MM.1S (cell line): ENCODE measurements around the gene GSC2.

ENCODE experiments used
- DNase-seq: peaks from one replicate; pipeline ENCODE4 v3.0.0-alpha.2; 2015
- H2AFZ ChIP-seq: fragments of 300-600 bp; sonication (generic); 2 replicates; pipeline ENCODE4 v1.6.0; 2016; ENCODE audit warnings: antibody characterized with exemption, low read length
- H3F3A ChIP-seq: fragments of 300-600 bp; sonication (generic); 2 replicates; pipeline ENCODE4 v1.6.1; 2016; ENCODE audit warnings: mild to moderate bottlenecking, antibody characterized with exemption, low read length, moderate library complexity, mixed read lengths; ENCODE audit not compliant: insufficient read depth
- H3K27ac ChIP-seq: fragments of 300-600 bp; sonication (generic); 2 replicates; pipeline ENCODE4 v1.5.1; 2016; ENCODE audit warnings: mild to moderate bottlenecking, low read length
- H3K27me3 ChIP-seq: fragments of 300-600 bp; sonication (generic); replicated peaks from 2 replicates; pipeline ENCODE4 v1.6.0; 2016; ENCODE audit warnings: low read length; ENCODE audit not compliant: insufficient read depth
- H3K36me3 ChIP-seq: fragments of 300-600 bp; sonication (generic); replicated peaks from 2 replicates; pipeline ENCODE4 v1.6.1; 2016; ENCODE audit warnings: mild to moderate bottlenecking, low read length, mixed read lengths; ENCODE audit not compliant: insufficient read depth
- H3K4me1 ChIP-seq: fragments of 300-600 bp; sonication (generic); 2 replicates; pipeline ENCODE4 v1.6.1; 2016; ENCODE audit warnings: low read length, mixed read lengths
- H3K4me2 ChIP-seq: fragments of 300-600 bp; sonication (generic); 2 replicates; pipeline ENCODE4 v1.6.0; 2016; ENCODE audit warnings: low read depth, low read length
- H3K4me3 ChIP-seq: fragments of 300-600 bp; sonication (generic); 2 replicates; pipeline ENCODE4 v1.5.1; 2016; ENCODE audit warnings: low read length, mixed read lengths
- H3K79me2 ChIP-seq: fragments of 300-600 bp; sonication (generic); 2 replicates; pipeline ENCODE4 v1.6.1; 2016; ENCODE audit warnings: mixed run types, low read length, mixed read lengths
- H3K9ac ChIP-seq: fragments of 300-600 bp; sonication (generic); 2 replicates; pipeline ENCODE4 v1.6.1; 2016; ENCODE audit warnings: low read length, mixed read lengths
- H3K9me2 ChIP-seq: fragments of 300-600 bp; sonication (generic); replicated peaks from 2 replicates; pipeline ENCODE4 v1.6.1; 2016; ENCODE audit warnings: mild to moderate bottlenecking, low read length, mixed read lengths; ENCODE audit not compliant: insufficient read depth
- H3K9me3 ChIP-seq: fragments of 300-600 bp; sonication (generic); replicated peaks from 2 replicates; pipeline ENCODE4 v1.6.1; 2016; ENCODE audit warnings: mild to moderate bottlenecking, low read length, mixed read lengths; ENCODE audit not compliant: insufficient read depth
- H4K20me1 ChIP-seq: fragments of 300-600 bp; sonication (generic); 2 replicates; pipeline ENCODE4 v1.6.1; 2016; ENCODE audit warnings: mild to moderate bottlenecking, low read length, moderate library complexity, mixed read lengths; ENCODE audit not compliant: insufficient read depth
- EZH2 ChIP-seq: fragments of 300-600 bp; sonication (generic); optimal IDR thresholded peaks from 2 replicates; pipeline ENCODE3; 2017; ENCODE audit warnings: low read depth, mild to moderate bottlenecking, antibody characterized with exemption, low read length, mixed read lengths
- EZH2phosphoT487 ChIP-seq: fragments of 300-600 bp; sonication (generic); IDR thresholded peaks from 2 replicates; pipeline ENCODE4 v1.6.1; 2018; ENCODE audit warnings: antibody characterized with exemption, low read length
- TF ChIP-seq, protein P1 (sequence below): fragments of 300-600 bp; sonication (generic); IDR thresholded peaks from 2 replicates; pipeline ENCODE4 v1.5.1; 2016; ENCODE audit warnings: antibody characterized with exemption, low read length, mixed read lengths

GSC2 gene

GRCh38 chr22:19148417-19149046, 1.6 kb downstream of the GSC2 start:
- no peaks in the 10 kb centered on the region for H3K4me1 ChIP-seq
- no peaks in the 10 kb centered on the region for H3K9me3 ChIP-seq
- H4K20me1 ChIP-seq: no peaks in the 10 kb centered on the region
- no peak for DNase-seq
- no peak overlapping the region for H3K4me2 ChIP-seq
- TF ChIP-seq, protein P1, sequence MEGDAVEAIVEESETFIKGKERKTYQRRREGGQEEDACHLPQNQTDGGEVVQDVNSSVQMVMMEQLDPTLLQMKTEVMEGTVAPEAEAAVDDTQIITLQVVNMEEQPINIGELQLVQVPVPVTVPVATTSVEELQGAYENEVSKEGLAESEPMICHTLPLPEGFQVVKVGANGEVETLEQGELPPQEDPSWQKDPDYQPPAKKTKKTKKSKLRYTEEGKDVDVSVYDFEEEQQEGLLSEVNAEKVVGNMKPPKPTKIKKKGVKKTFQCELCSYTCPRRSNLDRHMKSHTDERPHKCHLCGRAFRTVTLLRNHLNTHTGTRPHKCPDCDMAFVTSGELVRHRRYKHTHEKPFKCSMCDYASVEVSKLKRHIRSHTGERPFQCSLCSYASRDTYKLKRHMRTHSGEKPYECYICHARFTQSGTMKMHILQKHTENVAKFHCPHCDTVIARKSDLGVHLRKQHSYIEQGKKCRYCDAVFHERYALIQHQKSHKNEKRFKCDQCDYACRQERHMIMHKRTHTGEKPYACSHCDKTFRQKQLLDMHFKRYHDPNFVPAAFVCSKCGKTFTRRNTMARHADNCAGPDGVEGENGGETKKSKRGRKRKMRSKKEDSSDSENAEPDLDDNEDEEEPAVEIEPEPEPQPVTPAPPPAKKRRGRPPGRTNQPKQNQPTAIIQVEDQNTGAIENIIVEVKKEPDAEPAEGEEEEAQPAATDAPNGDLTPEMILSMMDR: no peak
- TF ChIP-seq EZH2phosphoT487 (no peak), EZH2 (no peak)
- no peak overlapping the region for H3K9ac ChIP-seq
- no peaks in the 10 kb centered on the region for H3K36me3 ChIP-seq
- peaks cover 10% of the 10 kb centered on the region for H3K79me2 ChIP-seq
- no peak overlapping the region for H3K4me3 ChIP-seq
- H2AFZ ChIP-seq: no peak overlapping the region
- no peaks in the 10 kb centered on the region for H3F3A ChIP-seq
- H3K9me2 ChIP-seq: no peaks in the 10 kb centered on the region
- H3K27ac ChIP-seq: no peak overlapping the region
- H3K27me3 ChIP-seq: peaks cover 50% of the 10 kb centered on the region

- Histone ChIP-seq H3K9ac (no peak overlapping the region), H3K9me3 (no peaks in the 10 kb centered on the region), H2AFZ (no peak overlapping the region), H3K79me2 (peaks cover 19% of the 10 kb centered on the region), H3K9me2 (no peaks in the 10 kb centered on the region), H3K36me3 (no peaks in the 10 kb centered on the region), H3K27me3 (peaks cover 41% of the 10 kb centered on the region), H3F3A (no peaks in the 10 kb centered on the region), H3K27ac (no peak overlapping the region), H4K20me1 (no peaks in the 10 kb centered on the region), H3K4me3 (no peak overlapping the region), H3K4me1 (no peaks in the 10 kb centered on the region), H3K4me2 (no peak overlapping the region)
- TF ChIP-seq EZH2phosphoT487 (no peak), EZH2 (no peak)
- TF ChIP-seq, protein P1: no peak
- no peak for DNase-seq
Measured at GRCh38 chr22:19147195-19147780, 2.8 kb downstream of the GSC2 start.

GRCh38 chr22:19146215-19146968, 3.7 kb downstream of the GSC2 start:
- no peak for DNase-seq
- H3K4me3 ChIP-seq: no peak overlapping the region
- H3K9me3 ChIP-seq: no peaks in the 10 kb centered on the region
- H2AFZ ChIP-seq: no peak overlapping the region
- H3F3A ChIP-seq: no peaks in the 10 kb centered on the region
- no peaks in the 10 kb centered on the region for H3K36me3 ChIP-seq
- peaks cover 32% of the 10 kb centered on the region for H3K27me3 ChIP-seq
- H3K4me2 ChIP-seq: no peak overlapping the region
- no peak overlapping the region for H3K9ac ChIP-seq
- no peaks in the 10 kb centered on the region for H4K20me1 ChIP-seq
- H3K79me2 ChIP-seq: peaks cover 22% of the 10 kb centered on the region
- no peak overlapping the region for H3K27ac ChIP-seq
- no peaks in the 10 kb centered on the region for H3K9me2 ChIP-seq
- no peak for TF ChIP-seq EZH2
- TF ChIP-seq, protein P1: 0 out of 2 replicates have a peak, but pooled peaks have one; percentile 5
- H3K4me1 ChIP-seq: no peaks in the 10 kb centered on the region
